ENCODE results near the gene NOX4. TPM values are rescaled to one million over a fixed set of nuclear protein-coding genes. Genes with fewer than 3 reads are reported as not detected.

The NOX4 gene
- total and polyA plus RNA-seq, 2 donors (not counting 3 experiments of a cell fraction or from before 2014, with no cell fraction given) = 21.2 to 34.0 TPM

GRCh38 chr11:89529626-89530380 is 38.6 kb upstream of the NOX4 start:
- H3K9me3 ChIP-seq (replicated peaks; ENCODE audit: control insufficient read depth, insufficient read depth, low read length) = no peaks in the 10 kb centered on the region
- H3K79me2 ChIP-seq (ENCODE audit: control insufficient read depth, insufficient read depth, low read length) = no peaks in the 10 kb centered on the region
- no peak overlapping the region for H3K9ac ChIP-seq (replicated peaks; ENCODE audit: extremely low read depth, insufficient read depth, low read length)
- H3K9me1 ChIP-seq (replicated peaks; ENCODE audit: control insufficient read depth, extremely low read depth, insufficient read depth, low read length) = no peaks in the 10 kb centered on the region
- BruUV-seq (replicated peaks) = no TSS peak
- dilution Hi-C loops (cut with MboI; ENCODE audit: extremely low pct_ligation_motif_present, low sequenced_read_pairs) (no loop called here), intact Hi-C loops (cut with micrococcal nuclease) (no loop called here)
- no peak for FAIRE-seq
- no peaks in the 10 kb centered on the region for H3K27me3 ChIP-seq (ENCODE audit: control insufficient read depth in 2 of 2, insufficient read depth in 2 of 2, low read length in 2 of 2)
- no peaks in the 10 kb centered on the region for H4K20me1 ChIP-seq (replicated peaks; ENCODE audit: control insufficient read depth, extremely low read depth, insufficient read depth, low read length)
- no peak overlapping the region for H3K4me3 ChIP-seq (replicated peaks in 1 of 3; ENCODE audit: insufficient read depth in 1 of 3, low read depth in 1 of 3, low read length in 3 of 3)
- ChIA-PET CTCF (interaction anchor here (0.9 kb wide), 1 partner anchor 10 kb away, joined by 3 read pairs; no protein-coding TSS in a partner anchor), POLR2A (no interaction called here)
- H3K4me2 ChIP-seq (ENCODE audit: insufficient read depth, low read length) = no peak overlapping the region
- H3K27ac ChIP-seq (ENCODE audit: insufficient read depth, low read depth, low read length) = no peak overlapping the region
- no peak for DNase-seq (ENCODE audit: low read depth, low spot score)
- no peak overlapping the region for H2AFZ ChIP-seq (ENCODE audit: low read depth, low read length)
- TF ChIP-seq POLR2A (IDR thresholded peaks at IDR 0.05; ENCODE audit: low read depth, low read length) = no peak
- TF ChIP-seq FOS (IDR thresholded peaks at IDR 0.05; ENCODE audit: borderline replicate concordance, insufficient read depth, low read length) = no peak
- TF ChIP-seq MAX (IDR thresholded peaks at IDR 0.05; ENCODE audit: insufficient read depth, insufficient read length) = no peak
- TF ChIP-seq POLR2AphosphoS5 (IDR thresholded peaks at IDR 0.05; ENCODE audit: insufficient read depth, low read depth, low read length) = no peak
- TF ChIP-seq GATA2 (IDR thresholded peaks at IDR 0.05; ENCODE audit: insufficient read depth, insufficient read length, low read depth, low read length) = no peak
- TF ChIP-seq MYC (IDR thresholded peaks at IDR 0.05; ENCODE audit: low read depth, low read length) = no peak
- TF ChIP-seq CTCF (IDR thresholded peaks at IDR 0.05; ENCODE audit: extremely low read depth in 1 of 2, insufficient read depth in 1 of 2, low read depth in 1 of 2, low read length in 2 of 2) = no peak
- TF ChIP-seq EZH2 (IDR thresholded peaks at IDR 0.05; ENCODE audit: borderline replicate concordance, low read depth, low read length, severe bottlenecking) = no peak
- TF ChIP-seq JUN (IDR thresholded peaks at IDR 0.05; ENCODE audit: borderline replicate concordance, insufficient read depth, insufficient read length, low read depth) = no peak
- no peaks in the 10 kb centered on the region for H3K4me1 ChIP-seq (ENCODE audit: control insufficient read depth, extremely low read depth, insufficient read depth, low read length)
- no peaks in the 10 kb centered on the region for H3K36me3 ChIP-seq (ENCODE audit: control insufficient read depth in 2 of 2, extremely low read depth in 1 of 2, insufficient read depth in 2 of 2, low read length in 2 of 2)
